GM04503 (cell line): ENCODE results near the gene SLC43A3.
"Not testable (repeated sequence)": the region's sequence is repeated elsewhere in the genome, so short reads cannot be mapped to it uniquely, and the experiment has no call there.

Experiments
- DNase-seq: peaks from one replicate; pipeline ENCODE4 v3.0.0-alpha.2; 2012; ENCODE audit warnings: low read depth

Gene SLC43A3

DNA sequence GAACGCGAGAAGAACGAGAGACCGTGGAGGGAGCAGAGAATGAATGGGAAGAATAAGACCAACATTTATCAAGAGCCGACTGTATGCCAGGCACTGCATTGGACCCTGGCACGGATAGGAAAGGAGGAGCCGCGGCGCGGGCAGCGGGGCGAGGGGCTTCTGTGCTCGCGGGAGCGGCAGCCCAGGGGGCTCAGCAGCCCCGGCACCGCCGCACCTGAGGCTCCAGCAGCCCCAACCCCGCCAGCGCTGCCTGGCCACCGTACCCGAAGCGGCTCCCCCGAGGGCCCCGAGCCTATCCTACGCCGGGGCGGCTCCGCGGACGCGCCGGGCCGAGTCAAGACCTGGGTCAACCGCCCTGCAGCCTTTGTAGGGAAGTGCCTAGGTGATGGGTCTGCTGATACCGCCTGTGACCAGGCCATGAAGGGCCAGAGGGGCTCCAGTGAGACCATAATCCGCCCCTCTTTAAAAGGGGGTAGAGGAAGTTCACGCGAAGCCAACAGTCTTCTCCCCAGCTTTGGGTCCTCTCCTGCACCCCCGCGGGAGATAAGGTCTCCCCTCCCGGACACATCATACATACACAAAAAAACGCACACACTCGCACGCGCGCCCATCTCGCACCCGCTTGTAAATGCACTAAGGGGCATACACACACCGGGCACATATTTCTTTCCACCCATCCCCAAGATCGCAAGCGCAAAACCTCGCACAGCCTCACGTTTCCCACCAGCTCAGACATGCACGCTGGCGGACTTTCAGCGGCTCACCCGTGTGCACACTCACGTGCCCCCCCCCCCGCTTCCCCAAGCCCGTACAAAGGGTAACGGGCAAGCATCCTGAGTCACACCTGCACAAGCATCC, 32.5 kb upstream of the SLC43A3 start:
- no peak for DNase-seq

DNA sequence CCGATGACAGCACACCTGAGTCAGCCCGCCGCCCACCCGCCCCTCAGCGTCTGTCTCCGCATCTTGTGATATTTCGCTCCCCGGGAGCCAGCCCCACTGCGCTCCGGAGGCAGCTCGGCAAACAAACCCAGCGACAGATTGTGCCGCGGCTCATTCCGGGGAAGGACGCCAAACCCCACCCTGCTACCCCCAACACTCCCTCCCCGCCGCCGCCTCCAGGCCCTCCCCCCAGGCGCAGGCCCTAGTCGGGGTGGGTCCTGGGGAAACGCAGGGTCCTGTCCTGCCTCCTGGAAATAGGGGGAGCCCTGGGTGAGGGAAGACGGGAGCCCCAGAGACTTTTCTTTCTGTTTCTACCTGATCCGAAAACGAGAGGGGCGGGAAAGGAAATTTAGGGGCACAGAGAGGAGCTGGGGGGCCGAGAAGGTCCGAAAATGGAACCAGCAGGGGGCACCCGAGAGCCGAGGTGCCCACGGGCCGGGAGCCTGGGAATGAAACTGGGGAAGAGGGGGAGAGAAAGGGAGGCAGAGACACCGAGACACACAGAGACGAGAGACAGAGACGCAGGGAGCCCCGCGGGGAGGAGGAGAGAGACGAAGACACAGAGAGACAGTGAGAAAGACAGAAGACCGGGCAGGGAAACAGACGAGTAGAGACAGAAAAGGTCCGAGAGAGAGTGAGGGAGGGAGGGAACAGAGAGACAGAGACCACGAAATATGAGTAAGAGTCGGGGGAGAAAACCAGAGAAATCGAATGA, 31.7 kb upstream of the SLC43A3 start:
- no peak for DNase-seq

DNA sequence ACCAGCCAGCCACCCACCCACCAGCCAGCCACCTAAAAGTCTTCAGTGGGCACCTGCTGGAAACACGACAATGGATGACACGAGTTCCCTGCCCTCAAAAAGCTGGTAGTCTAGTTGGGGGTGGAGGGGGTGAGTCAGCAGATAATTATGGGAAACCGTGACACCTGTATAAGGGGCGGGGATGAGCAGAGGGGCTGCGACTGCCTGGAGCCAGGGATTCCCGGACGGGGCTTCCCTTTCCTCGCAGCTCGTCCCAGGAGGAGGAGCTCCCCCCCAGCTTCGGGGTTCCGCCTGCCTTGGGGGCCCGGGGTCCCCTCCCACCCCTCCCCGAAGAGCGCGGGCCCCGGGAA, 31.1 kb upstream of the SLC43A3 start:
- DNase-seq: no peak

DNA sequence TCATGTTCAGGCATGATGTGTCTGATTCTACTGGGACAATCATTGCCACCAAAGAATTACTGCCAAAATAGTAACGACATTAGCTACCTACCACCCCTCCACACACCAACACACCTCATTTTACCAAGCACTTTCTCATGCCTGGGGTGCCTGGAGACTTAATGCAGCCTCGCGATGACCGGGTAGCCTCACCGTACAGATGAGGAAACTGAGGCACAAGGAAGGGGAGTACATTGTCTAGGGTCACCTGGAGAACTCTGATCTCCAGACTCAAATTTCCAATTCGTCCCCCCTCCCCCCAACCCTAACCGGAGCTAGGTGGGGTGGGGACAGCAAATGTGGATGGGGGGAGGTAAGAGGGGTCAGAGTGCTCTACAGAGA, 30.7 kb upstream of the SLC43A3 start:
- DNase-seq: no peak

DNA sequence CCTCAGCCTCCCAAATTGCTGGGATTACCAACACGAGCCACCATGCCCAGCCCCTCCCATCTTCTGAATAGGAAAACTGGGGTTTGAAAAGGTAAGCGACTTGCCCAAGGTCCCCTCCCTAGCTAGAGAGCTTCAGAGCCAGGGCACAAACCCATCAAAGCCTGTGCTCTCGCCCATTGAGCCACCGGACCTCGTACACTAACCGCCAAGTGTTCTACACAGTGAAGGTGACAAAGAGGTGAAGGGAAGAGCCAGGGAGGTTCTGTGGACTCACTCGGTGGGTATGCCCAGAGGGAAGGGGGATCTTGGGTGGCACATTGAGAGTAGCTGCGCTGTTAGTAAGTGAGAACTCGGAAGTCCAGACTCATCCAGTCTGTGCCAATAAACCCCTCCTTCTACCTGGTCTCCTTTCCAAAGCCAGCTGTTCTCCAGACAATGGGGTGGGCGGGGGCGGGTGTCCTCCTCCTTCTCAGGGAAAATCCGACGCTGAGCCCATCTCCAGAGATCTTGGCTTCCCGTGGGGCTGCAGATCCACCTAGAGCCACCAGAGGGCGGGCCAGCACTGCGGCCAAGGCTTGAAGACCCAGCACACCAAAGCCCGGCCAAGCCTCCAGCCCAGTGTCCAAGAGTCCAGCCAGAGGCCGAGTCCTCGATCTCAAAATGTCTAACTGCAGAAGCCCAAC, 30.2 kb upstream of the SLC43A3 start:
- DNase-seq: peak; percentile 31

DNA sequence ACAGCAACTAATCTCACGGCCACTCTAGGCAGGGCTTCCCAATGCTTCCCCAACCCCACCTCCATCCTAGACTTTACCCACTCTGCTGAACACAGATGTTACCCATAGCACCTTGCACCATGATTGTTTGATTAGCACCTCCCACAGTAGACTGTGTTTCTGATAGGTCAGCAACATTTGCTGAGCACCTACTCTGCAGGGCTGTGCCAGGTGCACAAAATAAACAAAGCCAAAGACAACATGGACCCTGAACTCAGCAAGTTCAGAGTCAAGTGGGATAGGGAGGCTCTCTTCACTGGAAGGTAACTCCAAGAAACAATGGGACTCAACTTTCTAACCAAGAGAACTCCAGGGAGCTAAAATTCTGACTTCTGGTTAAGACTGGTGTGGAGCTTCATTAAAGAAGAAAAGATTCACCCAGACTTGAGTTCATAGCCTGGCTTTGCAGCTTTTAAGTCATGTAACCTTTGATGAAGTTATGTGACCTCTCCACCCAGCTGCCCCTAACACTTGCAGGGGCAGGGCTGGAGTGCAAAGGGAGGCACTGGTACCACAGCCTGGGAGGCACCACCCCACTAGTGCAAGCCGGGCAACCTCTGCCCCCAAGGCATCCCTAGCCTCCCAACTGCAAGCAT, 26.7 kb upstream of the SLC43A3 start:
- DNase-seq: no peak

DNA sequence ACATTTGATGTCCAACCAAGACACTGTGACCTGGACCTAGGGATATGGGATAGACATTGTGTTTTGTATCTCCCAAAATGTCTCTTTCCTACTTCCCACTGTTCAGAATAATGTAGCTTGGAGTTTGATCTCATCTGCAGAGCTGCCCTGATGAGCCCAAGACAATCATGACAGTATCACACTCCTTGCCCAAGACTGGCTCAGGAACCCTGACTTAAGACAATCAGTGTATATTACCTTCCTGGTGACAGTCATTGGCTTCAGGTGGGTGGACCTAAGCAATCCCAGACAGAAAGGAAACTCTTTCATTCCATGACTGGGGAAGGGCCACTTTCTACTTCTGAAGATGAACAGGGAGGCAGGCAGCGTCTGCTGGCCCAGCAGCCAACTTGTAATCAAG, 19.1 kb upstream of the SLC43A3 start:
- no peak for DNase-seq

DNA sequence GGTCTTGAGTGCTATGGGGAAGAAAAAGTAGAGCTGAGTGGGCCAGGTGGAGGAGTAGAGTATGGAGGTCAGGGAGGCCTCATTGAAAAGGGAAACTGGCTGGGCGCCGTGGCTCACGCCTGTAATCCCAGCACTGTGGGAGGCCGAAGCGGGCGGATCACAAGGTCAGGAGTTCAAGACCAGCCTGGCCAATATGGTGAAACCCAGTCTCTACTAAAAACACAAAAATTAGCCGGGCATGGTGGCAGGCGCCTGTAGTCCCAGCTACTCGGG, 18.1 kb upstream of the SLC43A3 start:
- DNase-seq: not testable (repeated sequence)

DNA sequence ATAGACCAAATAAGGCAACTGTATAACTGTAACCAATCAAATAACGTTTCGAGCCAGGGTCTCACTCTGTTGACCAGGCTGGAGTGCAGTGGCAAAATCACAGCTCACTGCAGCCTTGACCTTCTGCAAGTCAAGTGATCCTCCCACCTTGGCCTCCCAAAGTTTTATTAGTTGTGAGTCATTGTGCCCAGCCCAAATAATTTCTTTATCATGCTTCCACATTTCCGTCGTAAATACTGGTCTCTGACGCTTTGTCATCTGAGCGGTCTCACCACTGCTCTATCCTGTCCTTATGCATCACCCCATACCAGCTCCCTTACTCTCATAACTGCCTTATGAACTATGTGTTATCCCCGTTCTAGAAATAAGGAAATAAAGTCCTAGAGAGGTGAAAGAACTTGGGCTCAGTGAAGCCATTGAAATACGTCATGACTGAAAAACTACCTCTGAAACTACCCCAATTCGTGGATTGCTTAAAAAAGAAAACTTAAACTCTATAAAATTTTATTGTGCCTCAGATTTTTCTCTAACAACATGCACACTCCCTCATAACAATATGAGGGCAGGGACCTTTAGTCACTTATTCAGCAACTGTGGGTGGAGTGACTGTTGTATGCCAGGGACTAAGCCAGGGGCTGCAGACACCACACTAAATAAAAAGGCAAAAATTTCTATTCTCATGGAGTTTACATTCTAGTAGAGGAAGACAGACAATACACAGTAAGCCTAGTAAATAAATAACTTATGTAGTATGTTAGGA, 17.6 kb upstream of the SLC43A3 start:
- no peak for DNase-seq

DNA sequence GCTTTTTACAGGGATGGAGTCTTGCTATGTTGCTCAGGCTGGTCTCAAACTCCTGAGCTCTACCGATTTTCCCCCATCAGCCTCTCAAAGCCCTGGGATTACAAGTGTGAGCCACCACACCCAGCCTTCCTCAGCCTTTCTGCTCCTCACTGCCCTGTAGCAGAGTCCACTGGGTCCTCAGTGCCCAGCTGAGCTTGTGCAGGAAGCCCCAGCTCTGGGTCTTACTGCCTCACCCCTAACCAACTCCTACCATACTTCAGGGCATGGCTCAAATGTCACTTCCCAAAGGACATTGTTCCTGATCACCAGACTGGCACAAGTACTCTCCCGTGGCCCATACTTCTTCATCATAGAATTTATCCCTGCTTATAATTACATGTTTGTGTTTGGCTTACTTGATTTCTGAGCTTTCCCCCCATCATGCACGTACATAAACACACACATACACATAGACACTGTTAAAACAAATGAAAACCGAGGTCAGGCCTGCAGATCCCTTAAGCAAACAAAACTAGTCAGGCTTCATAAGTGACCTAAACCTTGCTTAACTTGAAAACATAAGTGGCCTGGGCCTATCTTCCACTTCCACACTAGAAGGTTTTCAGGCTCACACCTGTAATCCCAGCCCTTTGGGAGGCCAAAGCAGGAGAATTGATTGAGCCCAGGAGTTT, 14.0 kb upstream of the SLC43A3 start:
- no peak for DNase-seq

DNA sequence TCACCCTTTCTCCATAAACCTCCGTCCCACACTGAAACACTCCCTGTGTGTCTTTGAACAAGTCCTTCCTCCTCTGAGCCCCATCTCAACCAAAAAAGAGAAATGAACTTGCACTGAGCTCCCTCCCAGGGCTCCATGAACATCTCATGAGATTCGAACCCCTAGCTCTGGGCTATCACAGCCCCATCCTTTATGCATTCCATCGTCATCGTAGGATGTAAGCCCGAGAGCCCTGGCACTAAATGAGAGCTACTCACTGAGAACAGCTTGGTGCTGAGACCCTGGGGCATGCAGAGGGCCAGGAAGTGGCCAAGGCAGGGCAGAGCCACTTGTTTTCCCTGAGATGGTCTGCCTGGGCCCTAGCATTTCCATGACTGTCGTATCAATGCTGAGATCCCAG, 12.9 kb upstream of the SLC43A3 start:
- no peak for DNase-seq

DNA sequence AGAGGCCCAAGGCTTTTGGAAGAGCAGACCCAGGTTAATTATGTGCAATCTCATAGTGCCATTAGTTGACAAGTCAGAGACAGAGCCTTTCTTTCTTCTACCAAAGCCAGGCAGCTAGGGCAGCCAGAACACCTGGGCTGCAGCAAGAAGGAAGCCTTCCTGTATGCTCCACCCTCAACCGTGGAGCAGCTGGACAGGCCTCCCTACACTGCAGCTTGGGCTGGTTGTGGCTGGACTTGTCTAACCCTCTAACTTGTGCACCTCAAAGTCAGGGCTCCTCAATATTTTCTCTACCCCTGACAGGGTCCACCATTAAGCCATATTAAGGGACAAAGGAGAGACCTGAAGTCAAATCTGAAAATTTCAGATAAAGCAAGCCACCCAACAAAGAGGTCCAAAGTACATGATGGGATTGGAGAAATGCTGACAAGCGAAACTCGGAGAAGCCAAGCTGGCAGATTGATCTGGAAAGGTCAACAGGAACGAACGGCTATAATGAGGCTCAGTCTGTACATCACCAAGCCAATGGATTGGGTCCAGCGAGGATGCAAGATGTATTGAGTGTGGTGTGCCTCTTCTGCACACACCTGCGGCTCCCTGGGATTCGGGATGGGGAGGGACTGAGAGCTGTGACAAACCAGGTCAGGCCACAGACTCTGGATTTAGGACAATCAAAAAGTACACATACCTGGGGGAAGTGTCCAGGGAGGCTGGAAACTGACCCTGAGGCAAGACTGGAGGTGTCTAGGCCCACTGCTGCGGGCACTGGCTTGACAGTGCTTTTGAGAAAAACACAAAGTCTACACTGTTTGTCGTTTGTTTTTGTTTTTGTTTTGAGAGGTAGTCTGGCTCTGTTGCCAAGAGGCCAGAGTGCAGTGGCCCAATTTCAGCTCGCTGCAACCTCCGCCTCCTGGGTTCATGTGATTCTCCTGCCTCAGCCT, 11.7 kb upstream of the SLC43A3 start:
- no peak for DNase-seq

DNA sequence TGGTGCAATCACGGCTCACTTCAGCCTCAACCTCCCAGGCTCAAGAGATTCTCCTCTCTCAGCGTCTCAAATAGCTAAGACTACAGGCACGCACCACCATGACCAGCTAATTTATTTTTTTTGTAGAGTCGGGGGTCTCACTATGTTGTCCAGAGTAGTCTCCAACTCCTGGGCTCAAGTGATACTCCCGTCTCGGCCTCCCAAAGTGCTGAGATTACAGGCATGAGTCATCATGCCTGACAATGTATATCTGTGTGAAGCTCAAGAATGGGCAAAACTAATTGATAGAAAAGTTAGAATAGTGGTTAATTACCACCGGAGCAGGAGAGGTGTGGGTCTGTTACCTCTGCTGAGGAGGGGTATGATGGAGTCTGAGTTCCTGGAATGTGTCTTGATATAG, 9.1 kb upstream of the SLC43A3 start:
- DNase-seq: no peak

DNA sequence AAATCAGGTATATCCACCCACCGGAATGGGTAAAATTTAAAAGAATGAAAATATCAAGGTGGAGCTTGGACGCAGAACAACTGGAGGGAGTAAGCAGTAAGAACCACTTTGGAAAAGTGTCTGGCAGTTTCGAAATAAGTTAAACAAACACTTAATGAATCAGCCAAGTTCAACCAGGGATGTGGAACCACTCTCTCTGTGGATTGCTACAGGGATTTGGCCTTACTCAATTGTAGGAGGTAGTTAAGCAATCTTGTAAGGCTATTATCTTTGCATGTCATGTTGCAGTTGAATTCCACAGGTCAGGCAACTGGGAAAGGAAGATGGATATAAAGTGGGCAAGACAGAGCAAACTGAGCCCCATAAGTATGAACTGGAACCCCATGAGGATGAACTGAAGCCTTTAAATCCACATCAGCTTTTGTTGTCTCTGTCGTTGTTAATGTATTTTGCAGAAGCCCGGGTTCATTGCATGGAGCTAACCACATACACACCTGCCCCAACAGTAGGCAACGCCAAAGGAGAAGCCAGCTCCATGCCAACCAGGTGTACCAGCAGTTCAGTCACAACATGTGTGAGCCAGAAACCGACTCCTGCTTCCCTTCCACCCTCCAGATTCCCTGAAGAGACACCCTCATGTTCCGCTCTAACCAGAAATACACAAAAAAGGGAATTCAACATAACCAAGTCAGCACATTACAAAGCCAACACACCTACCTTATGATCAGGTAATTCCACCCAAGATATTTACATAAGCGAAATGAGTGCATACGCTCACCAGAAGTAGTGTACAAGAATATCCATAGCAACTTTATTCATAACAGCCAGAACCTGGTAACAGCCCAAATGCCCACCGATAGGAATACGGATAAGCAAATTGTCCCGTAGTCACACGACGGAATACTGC, 8.0 kb upstream of the SLC43A3 start:
- peak; percentile 92 for DNase-seq

DNA sequence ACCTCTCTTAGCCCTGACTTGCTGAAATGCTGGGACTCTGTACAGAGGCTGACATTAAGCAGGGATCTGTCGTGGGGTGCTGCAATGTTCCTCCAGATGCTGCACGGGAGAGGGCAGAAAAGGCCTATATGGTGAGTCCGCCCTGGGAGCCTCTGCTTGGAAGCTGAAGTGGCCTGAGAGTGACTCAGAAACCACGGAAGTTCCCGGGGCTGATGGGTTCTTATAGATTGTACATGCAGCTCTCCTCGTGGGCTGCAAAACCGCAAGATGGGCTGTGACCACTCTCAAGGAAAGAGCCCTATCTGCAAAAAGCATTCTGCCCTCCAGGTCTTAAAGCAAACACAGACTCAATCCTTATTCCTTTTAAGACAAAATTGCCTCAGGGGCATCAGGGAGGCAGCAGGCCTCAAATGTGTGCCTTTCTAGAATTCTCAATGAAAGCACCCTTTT, 5.8 kb upstream of the SLC43A3 start:
- DNase-seq: no peak

DNA sequence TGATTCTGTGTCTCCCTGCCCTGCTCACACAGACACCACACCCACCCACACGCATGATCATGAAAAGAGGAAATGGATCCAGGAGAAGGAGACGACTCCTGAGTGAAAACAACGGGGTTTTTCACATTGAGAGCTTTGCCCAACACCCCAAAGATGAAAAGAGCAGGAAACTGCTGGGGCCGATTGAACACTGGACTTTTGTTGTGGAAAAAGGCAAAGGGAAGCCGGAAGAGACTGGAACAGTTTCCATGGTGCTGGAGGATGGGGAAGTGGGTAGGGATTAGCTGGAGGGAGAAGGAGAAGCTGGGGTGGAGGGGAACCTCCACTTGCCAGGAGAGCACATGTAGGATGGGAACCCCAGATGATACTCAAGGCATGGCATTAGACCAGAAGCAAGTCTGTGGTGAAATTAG, 5.2 kb upstream of the SLC43A3 start:
- no peak for DNase-seq

DNA sequence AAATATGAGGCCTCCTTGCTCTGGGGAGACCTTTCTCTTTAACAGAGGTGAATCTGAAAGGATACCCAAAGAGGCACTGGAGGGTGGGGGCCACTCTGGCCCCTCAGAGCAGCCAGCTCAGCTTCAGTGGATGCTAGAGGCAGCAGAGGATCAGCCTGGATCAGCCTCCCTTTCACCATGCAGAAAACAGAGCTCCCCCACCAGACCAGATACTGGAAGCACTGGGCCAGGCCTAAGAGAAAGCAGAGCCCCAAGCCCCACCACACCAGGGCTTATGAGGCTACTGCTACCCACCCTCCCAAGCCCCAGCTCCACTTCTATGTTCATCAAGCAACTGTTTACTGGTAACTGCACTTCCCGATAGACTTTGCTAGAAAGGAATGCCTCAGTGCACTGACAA, 4.0 kb upstream of the SLC43A3 start:
- DNase-seq: no peak

DNA sequence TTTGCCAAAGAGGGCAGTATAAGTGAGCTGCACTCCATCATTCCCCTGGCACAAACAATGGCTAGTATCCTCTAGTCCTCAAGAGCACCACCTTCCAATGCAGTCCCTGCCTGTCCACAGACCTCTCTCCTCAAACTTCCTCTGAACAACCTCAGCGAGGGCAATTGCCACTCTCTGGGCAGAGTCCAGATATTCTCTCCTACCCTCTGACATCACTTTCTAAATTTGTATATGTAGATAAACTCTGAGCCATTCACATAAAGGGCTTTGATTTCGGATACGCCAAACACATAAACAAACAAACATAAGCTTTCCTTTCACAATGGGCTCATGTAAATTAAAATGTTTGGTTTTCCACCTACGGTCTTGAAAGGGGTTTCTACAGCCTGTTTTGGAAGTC, 3.0 kb upstream of the SLC43A3 start:
- DNase-seq: no peak

DNA sequence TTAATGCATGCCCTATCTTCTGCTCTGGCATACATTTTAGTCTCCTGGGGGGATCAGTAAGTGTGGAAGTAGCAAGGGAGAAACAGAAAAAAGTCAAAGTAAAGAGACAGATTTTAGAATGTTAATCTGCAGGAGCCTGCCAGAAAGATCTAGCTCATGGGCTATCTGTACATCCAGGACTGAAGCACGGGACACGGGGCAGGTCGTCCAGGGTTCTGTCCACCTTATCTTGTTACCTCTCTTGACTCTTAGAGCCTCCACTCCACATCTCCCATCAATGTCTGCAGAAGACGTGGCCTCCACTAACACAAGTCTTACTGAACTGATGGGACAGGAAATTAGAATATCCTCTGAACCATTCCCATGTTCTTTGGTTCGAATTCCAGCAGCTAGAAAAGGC, 1.7 kb upstream of the SLC43A3 start:
- DNase-seq: no peak
